ENCODE results near the gene OR6T1. TPM values are rescaled to one million over a fixed set of nuclear protein-coding genes. Genes with fewer than 3 reads are reported as not detected.

Gene OR6T1
- polyA plus RNA-seq, 3 donors, result 0.09 TPM; not detected in 2

Other genes starting within 250 kb of the OR6T1 start
- gene ZNF202, start 202.2 kb downstream of the OR6T1 start, polyA plus RNA-seq (ENCODE audit: insufficient read length in 3 of 3), result 10 to 100 TPM; 17.4 to 22.1 (median 18.1) TPM
- not detected for gene OR6X1, start 189.3 kb downstream of the OR6T1 start, polyA plus RNA-seq (ENCODE audit: insufficient read length in 3 of 3)
- gene OR6M1, start 137.5 kb downstream of the OR6T1 start, polyA plus RNA-seq (ENCODE audit: insufficient read length in 3 of 3), result not detected
- not detected for gene TMEM225, start 58.2 kb downstream of the OR6T1 start, polyA plus RNA-seq (ENCODE audit: insufficient read length in 3 of 3)
- gene OR8D4, start 41.7 kb downstream of the OR6T1 start, polyA plus RNA-seq (ENCODE audit: insufficient read length in 3 of 3), result under 1 TPM in 1 of 3 donors, not detected in 2; 0.05 TPM
- not detected for gene OR4D5, start 4.2 kb downstream of the OR6T1 start, polyA plus RNA-seq (ENCODE audit: insufficient read length in 3 of 3)
- not detected for gene OR10S1, start 33.9 kb upstream of the OR6T1 start, polyA plus RNA-seq (ENCODE audit: insufficient read length in 3 of 3)
- not detected for gene OR10G6, start 51.3 kb upstream of the OR6T1 start, polyA plus RNA-seq (ENCODE audit: insufficient read length in 3 of 3)
- not detected for gene OR10G4, start 69.2 kb upstream of the OR6T1 start, polyA plus RNA-seq (ENCODE audit: insufficient read length in 3 of 3)
- not detected for gene OR10G9, start 79.2 kb upstream of the OR6T1 start, polyA plus RNA-seq (ENCODE audit: insufficient read length in 3 of 3)
- not detected for gene OR10G8, start 83.0 kb upstream of the OR6T1 start, polyA plus RNA-seq (ENCODE audit: insufficient read length in 3 of 3)
- gene OR10G7, start 97.5 kb upstream of the OR6T1 start, polyA plus RNA-seq (ENCODE audit: insufficient read length in 3 of 3), result not detected
- 10 to 100 TPM; 12.0 to 14.7 (median 12.8) TPM for gene VWA5A, start 171.6 kb upstream of the OR6T1 start, polyA plus RNA-seq (ENCODE audit: insufficient read length in 3 of 3)
- not detected for gene OR10D3, start 239.5 kb upstream of the OR6T1 start, polyA plus RNA-seq (ENCODE audit: insufficient read length in 3 of 3)

Measured in renal cortex interstitium (tissue), 3 donors.